Activated CD4-positive, alpha-beta T cell treated with anti-CD3 and anti-CD28 coated beads, Interleukin-2, amount 50 U/mL, for 24 hours (primary cell): ENCODE measurements around the gene ACBD3.

Experiments
- DNase-seq, 2 donors: peaks; one replicate each; pipeline ENCODE4 v3.0.0-alpha.2; 2020; ENCODE audit warnings: low read depth in 1 of 2, low spot score in 1 of 2

Gene ACBD3

DNA sequence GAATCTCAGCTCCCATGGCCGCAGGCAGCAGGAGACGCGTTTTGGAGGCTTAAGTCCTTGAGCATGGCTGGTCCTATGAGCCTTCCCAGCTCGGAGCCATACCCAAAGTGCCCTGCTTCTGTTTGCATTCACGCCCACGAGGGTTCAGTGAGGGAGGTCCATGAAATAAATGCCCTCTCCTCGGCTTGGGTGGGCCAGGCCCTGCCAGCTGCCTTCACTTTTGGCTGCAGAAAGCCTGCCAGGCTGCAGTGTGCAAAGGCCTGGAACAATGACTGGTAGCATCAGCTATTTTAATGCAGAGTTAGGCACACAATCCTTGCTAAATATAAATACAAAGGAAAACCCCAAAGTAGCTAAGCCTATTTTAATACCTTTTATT, 74.7 kb downstream of the ACBD3 start:
- DNase-seq, result no peak

DNA sequence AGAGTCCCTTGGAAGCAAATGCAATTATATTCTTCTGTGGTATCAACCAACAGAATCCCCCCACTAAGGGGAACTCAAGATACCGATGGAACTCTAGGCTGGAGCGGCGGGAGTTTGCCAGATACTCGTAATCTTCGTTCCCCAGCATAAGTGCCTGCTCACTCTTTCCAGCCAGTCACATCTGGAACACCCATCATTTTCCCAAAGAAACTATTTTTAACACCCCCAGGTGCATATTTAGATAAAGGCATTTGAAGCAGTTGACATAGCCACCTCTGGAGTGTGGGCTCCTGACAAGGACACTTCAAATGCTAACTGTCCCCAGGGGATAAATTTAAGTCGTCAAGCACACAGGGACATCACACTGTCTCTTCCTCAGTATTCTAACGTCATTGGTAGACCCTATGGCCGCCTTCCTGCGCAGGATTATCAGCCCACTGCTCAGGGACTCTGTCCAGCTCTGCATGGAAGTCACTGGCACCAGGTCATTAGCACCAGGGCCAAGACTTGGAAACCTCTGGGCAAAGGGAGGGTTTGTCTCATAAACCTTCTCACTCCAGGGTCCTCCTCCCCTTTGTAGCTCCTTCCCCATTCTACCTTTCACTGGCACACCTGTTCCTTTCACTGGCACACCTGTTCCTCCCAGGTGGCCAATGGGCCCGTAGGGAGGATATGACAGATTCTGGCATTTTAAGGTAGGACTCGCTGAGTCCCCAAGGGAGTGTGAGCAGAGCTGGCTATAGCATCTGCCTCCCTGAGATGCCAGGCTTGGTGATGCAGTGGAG, 75.3 kb downstream of the ACBD3 start:
- no peak for DNase-seq

DNA sequence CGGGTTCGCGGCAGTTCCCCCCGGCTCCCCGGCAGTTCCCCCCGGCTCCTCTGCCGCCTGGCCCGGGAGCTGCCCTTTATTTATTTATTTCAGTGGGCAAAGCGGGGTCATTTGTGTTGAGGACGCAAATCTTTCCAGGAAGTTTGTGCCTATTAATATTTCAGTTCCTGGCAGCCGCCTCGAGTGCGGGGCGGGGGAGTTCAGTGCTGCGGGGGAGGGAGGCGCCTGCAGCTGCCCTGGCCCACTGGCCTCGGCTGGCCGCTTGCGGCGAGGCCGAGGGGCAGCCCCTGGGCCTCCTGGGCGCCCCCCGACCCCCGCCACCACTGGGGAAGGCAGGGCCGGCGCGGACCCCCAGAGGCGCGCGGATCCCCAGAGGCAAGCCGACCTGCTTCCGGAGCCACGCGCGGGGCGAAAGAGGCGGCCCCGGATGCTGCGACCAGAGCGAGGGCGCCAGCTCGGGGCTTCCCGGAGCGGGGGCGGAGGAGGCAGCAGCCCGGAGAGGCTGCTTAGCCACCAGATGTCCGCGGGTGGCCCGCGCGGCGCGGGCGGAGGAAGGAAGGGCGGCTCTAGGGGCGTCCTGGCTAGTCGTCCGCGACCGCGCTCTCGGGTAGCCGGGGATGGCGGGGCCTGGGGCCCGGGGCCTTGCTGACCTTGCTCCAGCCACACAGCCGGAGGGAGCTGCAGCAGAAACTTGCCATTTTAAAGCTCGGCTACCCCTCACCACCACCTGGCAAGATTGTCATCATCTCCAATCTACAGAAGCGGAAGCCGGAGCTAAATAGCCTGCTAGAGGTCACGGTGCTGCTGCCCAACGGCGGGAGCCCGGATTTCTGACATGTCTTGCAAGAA, 76.1 kb downstream of the ACBD3 start:
- peak; percentile 25 to 31 for DNase-seq

DNA sequence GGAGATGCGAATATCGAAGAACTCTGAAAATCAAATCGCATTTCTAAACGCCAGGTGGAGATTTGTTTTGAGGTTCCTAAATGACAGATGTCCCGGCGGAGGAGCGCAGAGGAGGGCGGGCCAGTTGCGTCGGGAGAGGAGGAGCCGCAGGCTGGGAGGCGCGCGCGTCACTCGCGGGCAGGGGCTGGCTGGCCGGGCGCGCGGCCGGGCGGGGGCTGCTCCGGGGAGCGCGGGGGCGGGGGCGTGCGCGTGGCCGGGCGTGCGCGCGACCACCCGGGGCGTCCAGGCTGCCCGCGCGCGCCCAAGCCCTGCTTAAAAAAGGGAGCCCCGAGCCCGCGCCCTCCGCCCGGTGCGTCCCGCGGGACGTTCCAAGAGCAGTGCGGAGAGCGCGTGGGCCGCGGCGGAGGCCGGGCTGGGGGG, 76.7 kb downstream of the ACBD3 start:
- peak; percentile 50 to 72 for DNase-seq

DNA sequence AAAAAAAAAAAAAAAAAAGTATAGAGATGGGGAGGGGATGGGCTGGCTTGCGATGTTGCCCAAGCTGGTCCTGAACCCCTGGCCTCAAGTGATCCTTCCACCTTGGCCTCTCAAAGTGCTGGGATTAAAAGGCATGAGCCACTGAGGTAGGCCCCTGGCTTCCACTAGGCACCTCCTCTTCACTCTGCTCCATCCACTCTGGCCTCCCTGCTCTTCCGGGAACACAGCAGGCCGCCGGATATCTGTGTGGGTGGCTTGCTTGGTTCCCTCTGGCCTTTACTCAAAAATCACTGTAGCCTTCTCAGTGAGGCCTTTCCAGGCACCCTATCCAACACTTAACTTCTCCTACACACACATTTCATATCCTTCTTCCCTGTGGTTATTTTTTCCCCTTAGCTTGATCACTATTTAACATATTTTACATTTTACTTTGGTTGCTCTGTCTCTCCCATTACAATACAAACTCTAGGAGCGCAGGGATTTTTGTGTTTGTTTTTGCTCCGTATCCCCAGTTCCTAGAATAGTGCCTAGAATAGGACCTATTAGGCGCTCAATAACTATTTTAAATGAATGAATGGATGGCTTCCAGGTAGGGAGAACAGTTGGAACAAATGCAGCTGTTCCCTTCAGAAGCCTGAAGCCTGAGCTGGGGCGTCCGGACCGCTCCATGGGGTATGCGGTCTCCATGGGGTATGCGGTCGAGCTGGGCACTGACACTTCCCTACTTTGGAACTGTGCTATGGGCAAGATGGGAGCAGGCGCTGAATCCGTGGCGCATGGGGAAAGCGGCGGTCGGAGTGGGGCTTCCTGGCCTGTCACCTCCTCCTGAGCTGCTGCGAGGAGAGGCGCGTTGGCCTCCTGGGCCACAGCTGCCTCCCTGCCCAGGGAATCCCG, 77.4 kb downstream of the ACBD3 start:
- DNase-seq, result no peak

DNA sequence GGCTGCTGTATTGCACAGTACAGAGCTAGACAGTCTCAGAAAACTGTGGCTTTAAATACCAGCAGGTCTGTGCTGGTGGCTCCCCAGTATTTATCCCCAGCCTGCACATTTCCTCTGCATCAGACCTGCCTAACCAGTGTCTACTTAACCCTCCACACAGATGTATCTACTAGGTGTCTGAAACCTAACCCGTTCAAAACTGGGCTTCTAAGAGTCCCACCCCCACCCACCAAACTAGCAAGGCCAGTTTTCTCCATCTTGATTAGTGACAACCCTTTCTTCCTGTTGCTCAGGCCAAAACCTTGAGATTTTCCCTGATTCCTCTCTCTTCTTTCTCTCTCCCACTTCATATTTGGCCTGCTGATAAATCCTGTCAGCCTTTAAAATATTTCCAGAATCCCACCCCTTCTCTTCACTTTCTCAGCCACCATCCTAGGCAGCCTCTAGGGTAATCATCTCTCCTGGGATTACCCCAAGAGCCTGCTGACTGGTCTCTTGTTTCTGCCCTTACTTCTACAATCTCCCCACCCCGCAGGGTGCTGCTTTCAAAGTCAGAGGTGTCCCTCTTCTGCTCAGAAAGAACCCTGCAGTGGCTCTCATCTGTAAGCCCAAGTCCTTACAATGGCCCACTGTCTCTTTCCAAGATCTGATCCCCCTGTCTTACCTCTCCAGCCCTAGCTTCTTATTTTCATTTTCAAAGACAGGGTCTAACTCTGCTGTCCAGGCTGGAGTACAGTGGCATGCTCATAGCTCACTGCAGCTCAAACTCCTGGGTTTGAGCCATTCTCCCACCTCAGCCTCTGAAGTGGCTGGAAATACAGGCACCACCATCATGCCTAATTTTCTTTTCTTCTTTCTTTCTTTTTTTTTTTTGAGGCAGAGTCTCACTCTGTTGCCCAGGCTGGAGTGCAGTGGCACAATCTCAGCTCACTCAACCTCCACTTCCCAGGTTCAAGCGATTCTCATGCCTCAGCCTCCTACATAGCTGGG, 78.8 kb downstream of the ACBD3 start:
- DNase-seq, result no peak

DNA sequence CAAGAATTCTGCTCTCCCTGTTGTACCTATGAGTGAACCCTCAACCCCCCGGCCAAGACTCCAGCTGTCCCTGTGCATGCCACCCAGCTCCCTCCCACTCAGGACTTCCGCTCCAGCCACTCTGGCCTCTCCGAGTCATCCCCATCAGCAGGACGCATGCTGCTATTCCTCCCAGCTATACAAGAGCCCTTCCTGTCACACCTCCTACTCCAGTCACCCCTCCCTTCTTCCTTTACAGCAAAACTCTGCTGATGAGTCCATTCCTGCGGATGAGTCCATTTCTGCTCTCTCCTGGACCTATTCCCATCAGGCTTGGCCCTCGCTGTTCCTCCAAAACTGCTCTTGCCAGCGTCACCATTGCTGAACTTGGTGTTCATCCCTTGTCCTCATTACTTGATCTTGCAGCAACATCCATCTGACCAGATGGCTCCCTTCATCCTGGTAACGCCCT, 81.8 kb downstream of the ACBD3 start:
- no peak for DNase-seq

DNA sequence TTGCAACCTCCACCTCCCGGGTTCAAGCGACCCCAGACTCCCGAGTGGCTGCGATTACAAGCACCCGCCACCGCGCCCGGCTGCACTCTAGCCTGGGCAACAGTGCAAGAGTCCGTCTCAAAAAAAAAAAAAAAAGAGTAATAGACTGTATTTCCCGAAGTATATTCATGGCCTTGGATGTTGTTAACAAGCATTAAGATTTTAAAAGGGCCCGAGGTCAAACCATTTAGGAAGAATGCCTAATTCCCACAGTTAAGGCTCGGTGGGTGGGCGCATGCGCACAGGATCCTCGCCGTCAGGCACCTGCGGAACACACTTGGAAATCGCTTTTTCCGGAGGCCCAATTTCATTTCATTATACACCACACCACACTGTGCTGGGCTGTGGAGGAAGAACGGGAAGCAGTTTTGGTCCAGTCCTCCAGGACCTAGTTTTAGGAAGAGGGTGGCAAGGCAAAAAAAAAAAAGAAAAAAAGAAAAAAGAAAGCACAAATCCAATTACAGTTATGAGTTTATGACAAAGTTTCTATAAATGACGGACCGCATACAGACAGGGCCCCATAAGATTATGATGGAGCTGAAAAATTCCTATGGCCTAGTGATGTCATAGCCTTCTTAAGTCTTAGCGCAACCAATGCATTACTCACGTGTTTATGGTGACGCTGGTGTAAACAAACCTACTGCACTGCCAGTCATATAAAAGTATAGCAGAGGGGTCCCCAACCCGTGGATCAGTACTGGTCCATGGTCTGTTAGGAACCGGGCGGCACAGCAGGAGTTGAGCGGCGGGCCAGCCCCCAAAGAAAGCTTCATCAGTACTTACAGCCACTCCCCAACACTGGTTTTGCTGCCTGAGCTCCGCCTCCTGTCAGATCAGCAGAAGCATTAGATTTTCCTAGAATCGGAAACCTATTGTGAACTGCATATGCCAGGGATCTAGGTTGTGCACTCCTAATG, 85.8 kb downstream of the ACBD3 start:
- DNase-seq, result peak; percentile 20 to 21

DNA sequence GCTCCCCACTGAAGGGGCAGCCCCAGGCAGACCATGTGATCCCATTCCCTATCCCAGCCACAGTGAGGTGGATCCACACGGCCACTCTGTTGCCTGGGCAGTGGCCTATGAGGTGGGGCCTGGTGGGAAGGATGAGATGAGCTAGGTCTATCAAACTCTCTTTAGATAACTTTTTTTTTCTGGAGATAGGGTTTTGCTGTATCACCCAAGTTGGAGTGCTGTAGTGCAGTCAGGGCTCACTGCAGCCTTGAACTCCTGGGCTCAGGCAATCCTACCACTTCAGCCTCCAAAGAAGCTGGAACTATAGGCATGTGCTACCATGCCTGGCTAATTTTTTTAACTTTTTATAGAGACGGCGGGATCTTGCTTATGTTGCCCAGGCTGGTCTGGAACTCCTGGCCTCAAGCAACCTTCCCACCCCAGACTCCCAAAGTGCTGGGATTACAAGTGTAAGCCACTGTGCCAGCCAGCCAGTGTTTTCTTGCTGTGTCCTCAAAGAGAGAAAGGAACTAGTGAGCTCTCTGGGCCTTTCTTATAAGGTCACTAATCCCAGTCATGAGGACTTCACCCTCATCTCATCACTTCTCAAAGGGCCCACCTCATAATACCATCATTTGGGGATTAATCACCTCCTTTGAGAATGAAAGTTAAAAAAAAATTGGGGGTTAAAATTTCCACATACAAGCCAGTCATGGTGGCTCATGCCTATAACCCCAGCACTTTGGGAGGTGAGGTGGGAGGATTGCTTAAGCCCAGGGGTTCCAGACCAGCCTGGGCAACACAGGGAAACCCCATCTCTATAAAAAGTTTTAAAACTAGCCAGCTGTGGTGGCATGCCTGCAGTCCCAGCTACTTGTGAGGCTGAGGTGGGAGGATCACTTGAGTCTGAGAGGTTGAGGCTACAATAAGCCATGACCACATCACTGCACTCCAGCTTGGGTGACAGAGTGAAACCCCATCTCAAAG, 87.4 kb downstream of the ACBD3 start:
- no peak for DNase-seq

DNA sequence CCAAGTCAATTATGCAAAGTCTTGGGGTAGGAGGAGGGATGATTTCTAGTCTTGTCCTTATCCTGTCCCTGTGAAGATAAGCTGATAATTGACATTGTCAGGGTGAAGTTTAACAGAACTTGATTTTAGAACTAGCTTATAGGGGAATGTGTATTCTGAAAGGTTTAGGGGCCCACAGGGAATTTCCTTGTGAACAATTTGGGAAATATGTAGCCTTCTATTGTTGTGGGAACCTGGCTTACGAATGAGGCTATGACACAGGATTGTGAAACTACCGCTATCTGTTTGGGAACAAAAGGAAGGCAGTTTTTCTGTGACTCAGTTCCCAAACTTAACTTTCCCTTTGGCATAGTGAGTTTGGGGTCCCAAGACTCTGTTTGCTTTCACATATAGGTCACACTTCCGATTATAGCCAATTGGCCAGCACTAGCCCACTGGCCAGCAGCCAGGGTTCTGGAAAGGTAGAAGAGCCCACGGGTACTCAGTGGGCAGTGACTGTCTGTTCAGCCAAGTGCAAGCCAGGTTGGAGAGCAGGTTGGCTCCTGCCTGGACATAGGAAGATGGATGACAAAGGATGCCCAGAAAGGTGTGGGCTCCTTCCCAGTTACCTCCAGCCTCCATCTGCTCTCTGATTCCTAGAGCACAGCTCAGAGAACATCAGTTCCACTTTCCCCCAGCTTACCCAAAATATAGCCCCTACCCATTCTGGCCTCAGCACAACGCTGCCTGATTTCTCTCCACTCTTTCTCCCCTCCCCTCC, 88.5 kb downstream of the ACBD3 start:
- no peak for DNase-seq

DNA sequence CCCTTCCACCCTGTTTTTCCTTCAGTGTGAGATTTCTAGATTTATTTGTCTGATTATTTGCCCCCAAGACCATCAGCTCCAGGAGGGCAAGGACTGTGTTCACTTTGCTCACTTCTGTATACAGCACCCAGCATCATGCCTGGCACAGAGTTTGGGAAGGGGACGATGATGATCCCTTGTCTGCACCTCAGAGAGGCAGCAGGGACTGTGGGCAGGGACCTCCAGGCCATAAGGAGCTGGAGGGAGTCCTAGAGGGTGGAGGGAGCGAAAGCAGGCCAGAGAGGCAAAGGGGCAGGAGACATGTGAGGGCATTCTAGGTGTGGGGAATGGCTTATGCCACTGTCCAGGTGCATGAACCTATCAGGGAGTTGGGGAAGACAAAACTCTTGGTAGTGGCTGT, 91.3 kb downstream of the ACBD3 start:
- DNase-seq, result no peak
